Heart left ventricle (tissue), 13 donors: ENCODE results near the gene FLVCR2.

Experiments
- POLR2A ChIP-seq, 2 donors: fragments of 450-650 bp; IDR thresholded peaks; one replicate each; pipeline ENCODE4 v1.6.1; 2017; ENCODE audit warnings: antibody characterized with exemption in 2 of 2, mild to moderate bottlenecking in 2 of 2, moderate library complexity in 2 of 2
- TF ChIP-seq, protein P1 (sequence below), 12 donors: fragments of 200-600 bp; sonication (generic) in 4 of 12; IDR thresholded peaks; one replicate each; pipeline versions ENCODE4 v1.5.0 to v1.8.0; 2018 to 2022; ENCODE audit warnings: antibody characterized with exemption in 12 of 12, mild to moderate bottlenecking in 5 of 12
- donor health status: ischemic (EF 13 %, LVEDD 7.1; RV severe dilation, severe dysfunction).
- donor health status: DM: no; HTN: yes; CAD: no.
- donor health status: DM: no; HTN: no; CAD: no.
- donor health status: ischemic (EF 25% LVEDD 6.9; RV normal size, moderate dysfunction).
- donor health status: ischemic (EF 25% LVEDD 5.7; RV mildly dilated, moderate dysfunction).
- donor health status: ischemic (EF 35%, LVEDD 5.7; RV mildly dilated, moderate dysfunction).
- donor health status: nonischemic (EF 11% LVEDD 7.7; RV severe dilation, severe dysfunction).
- donor health status: DM: yes; HTN: yes; CAD: no.
- donor health status: PGD.
- donor health status: ischemic (EF 29% LVEDD 5.4; RV normal size, mild dysfunction).
- donor health status: nonischemic (EF 23%, LVEDD 6.1; RV moderate dilation, normal function).

DNA sequence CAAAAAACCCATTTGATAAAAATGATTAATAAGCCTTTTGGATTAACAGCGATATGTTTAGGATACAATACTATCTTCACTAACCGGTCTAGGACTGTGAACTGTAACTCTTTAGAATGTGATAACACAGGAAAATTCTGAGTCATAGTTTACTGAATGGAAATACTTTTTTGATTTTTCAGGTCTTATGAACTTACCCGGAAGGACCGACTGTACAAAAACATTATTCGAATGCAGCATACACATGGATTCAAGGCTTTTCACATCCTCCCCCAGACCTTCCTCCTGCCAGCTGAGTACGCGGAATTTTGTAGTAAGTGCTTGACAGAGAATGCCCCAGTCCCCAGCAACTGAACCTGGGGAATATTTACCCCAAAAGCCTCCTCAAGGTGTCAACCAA lies 111.6 kb downstream of the FLVCR2 start:
- TF ChIP-seq, protein P1, sequence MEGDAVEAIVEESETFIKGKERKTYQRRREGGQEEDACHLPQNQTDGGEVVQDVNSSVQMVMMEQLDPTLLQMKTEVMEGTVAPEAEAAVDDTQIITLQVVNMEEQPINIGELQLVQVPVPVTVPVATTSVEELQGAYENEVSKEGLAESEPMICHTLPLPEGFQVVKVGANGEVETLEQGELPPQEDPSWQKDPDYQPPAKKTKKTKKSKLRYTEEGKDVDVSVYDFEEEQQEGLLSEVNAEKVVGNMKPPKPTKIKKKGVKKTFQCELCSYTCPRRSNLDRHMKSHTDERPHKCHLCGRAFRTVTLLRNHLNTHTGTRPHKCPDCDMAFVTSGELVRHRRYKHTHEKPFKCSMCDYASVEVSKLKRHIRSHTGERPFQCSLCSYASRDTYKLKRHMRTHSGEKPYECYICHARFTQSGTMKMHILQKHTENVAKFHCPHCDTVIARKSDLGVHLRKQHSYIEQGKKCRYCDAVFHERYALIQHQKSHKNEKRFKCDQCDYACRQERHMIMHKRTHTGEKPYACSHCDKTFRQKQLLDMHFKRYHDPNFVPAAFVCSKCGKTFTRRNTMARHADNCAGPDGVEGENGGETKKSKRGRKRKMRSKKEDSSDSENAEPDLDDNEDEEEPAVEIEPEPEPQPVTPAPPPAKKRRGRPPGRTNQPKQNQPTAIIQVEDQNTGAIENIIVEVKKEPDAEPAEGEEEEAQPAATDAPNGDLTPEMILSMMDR (IDR thresholded peaks at IDR 0.05), result no peak
- TF ChIP-seq POLR2A (IDR thresholded peaks at IDR 0.05), result no peak
